HepG2 (cell line): ENCODE results near the gene SDR39U1. TPM values are rescaled to one million over a fixed set of nuclear protein-coding genes. Genes with fewer than 3 reads are reported as not detected.

ENCODE experiments used
- ATF1 ChIP-seq: IDR thresholded peaks from 2 replicates; pipeline ENCODE4 v1.6.1; 2016; ENCODE audit warnings: mild to moderate bottlenecking, control low read depth
- DBP ChIP-seq: sonication (generic); formaldehyde crosslinking; IDR thresholded peaks from 2 replicates; pipeline ENCODE4 v1.4.0; 2020; ENCODE audit warnings: missing genetic modification reagents; ENCODE audit errors: not compliant biosample characterization
- DMTF1 ChIP-seq: sonication (generic); formaldehyde crosslinking; IDR thresholded peaks from 2 replicates; pipeline ENCODE4 v1.4.0; 2020; ENCODE audit warnings: mild to moderate bottlenecking, missing genetic modification reagents
- FOXJ3 ChIP-seq: sonication (generic); formaldehyde crosslinking; IDR thresholded peaks from 2 replicates; pipeline ENCODE4 v1.4.0; 2020; ENCODE audit warnings: missing genetic modification reagents, mild to moderate bottlenecking, borderline replicate concordance
- FOXK1 ChIP-seq: sonication (generic); formaldehyde crosslinking; IDR thresholded peaks from 2 replicates; pipeline ENCODE4 v1.4.0; 2020; ENCODE audit warnings: low read depth, missing genetic modification reagents, borderline replicate concordance
- IRF2 ChIP-seq: IDR thresholded peaks from 2 replicates; pipeline ENCODE4 v1.6.1; 2018; ENCODE audit warnings: missing genetic modification reagents, missing compliant biosample characterization
- PAXIP1 ChIP-seq: sonication (generic); formaldehyde crosslinking; conservative IDR thresholded peaks from 2 replicates; pipeline ENCODE4 v1.4.0; 2020; ENCODE audit warnings: mild to moderate bottlenecking, missing genetic modification reagents, moderate library complexity
- PCBP1 ChIP-seq: fragments of 200-400 bp; formaldehyde crosslinking; IDR thresholded peaks from 2 replicates; pipeline ENCODE4 v1.6.1; 2017; ENCODE audit warnings: mild to moderate bottlenecking, low read depth, low read length, borderline replicate concordance
- TAF15 ChIP-seq: fragments of 200-400 bp; formaldehyde crosslinking; IDR thresholded peaks from one replicate; pipeline ENCODE4 v1.6.1; 2018; ENCODE audit warnings: mild to moderate bottlenecking, low read depth, low read length; ENCODE audit not compliant: poor library complexity, severe bottlenecking
- ZMYM4 ChIP-seq: sonication (generic); formaldehyde crosslinking; IDR thresholded peaks from 2 replicates; pipeline ENCODE4 v1.8.1; 2023; ENCODE audit warnings: mild to moderate bottlenecking, missing genetic modification reagents
- ZNF337 ChIP-seq: sonication (generic); formaldehyde crosslinking; IDR thresholded peaks from 2 replicates; pipeline ENCODE4 v1.5.1; 2020; ENCODE audit warnings: missing genetic modification reagents, low read depth, mild to moderate bottlenecking, borderline replicate concordance
- ZNF512B ChIP-seq: sonication (generic); formaldehyde crosslinking; IDR thresholded peaks from 2 replicates; pipeline ENCODE4 v1.5.1; 2020; ENCODE audit warnings: missing genetic modification reagents, mild to moderate bottlenecking, borderline replicate concordance
- ZNF766 ChIP-seq: sonication (generic); formaldehyde crosslinking; IDR thresholded peaks from 2 replicates; pipeline ENCODE4 v1.5.0; 2020; ENCODE audit warnings: missing genetic modification reagents, borderline replicate concordance
- ZSCAN30 ChIP-seq: sonication (generic); formaldehyde crosslinking; IDR thresholded peaks from 2 replicates; pipeline ENCODE4 v1.5.0; 2020; ENCODE audit warnings: mild to moderate bottlenecking, missing genetic modification reagents
- polyA plus RNA-seq, 8 experiments: library from polyadenylated mRNA; depleted of rRNA in 3 of 8; stranded (reverse) in 7 of 8; unstranded in 1 of 8; fragments of >200 nt; fragmentation: Illumina TruSeq in 4 of 8; extraction: Trizol in 4 of 8; gene quantifications; 2 replicates each; pipeline versions ENCODE4 v1.2.1 to v1.2.3, GENCODE V29; 2011 to 2016; ENCODE audit warnings: low read depth in 4 of 8, missing spikeins in 1 of 8, mixed read lengths in 1 of 8; ENCODE audit not compliant: insufficient read depth in 1 of 8
- total RNA-seq, 5 experiments: library from RNA; depleted of rRNA; stranded (reverse); fragments of >200 nt; fragmentation: Illumina TruSeq; extraction: Trizol; gene quantifications; 2 replicates each; pipeline ENCODE4 v1.2.3, GENCODE V29; 2016; ENCODE audit warnings: low read depth in 1 of 5
- TF ChIP-seq, protein P1 (sequence below): sonication (generic); formaldehyde crosslinking; IDR thresholded peaks from 2 replicates; pipeline ENCODE4 v1.4.0; 2020; ENCODE audit warnings: missing genetic modification reagents

SDR39U1 gene
- total and polyA plus RNA-seq, 2 of the 13 experiments (the other 11 are each of a cell fraction or from before 2014, with no cell fraction given): 34.4 to 129 TPM

- TF ChIP-seq, protein P1, sequence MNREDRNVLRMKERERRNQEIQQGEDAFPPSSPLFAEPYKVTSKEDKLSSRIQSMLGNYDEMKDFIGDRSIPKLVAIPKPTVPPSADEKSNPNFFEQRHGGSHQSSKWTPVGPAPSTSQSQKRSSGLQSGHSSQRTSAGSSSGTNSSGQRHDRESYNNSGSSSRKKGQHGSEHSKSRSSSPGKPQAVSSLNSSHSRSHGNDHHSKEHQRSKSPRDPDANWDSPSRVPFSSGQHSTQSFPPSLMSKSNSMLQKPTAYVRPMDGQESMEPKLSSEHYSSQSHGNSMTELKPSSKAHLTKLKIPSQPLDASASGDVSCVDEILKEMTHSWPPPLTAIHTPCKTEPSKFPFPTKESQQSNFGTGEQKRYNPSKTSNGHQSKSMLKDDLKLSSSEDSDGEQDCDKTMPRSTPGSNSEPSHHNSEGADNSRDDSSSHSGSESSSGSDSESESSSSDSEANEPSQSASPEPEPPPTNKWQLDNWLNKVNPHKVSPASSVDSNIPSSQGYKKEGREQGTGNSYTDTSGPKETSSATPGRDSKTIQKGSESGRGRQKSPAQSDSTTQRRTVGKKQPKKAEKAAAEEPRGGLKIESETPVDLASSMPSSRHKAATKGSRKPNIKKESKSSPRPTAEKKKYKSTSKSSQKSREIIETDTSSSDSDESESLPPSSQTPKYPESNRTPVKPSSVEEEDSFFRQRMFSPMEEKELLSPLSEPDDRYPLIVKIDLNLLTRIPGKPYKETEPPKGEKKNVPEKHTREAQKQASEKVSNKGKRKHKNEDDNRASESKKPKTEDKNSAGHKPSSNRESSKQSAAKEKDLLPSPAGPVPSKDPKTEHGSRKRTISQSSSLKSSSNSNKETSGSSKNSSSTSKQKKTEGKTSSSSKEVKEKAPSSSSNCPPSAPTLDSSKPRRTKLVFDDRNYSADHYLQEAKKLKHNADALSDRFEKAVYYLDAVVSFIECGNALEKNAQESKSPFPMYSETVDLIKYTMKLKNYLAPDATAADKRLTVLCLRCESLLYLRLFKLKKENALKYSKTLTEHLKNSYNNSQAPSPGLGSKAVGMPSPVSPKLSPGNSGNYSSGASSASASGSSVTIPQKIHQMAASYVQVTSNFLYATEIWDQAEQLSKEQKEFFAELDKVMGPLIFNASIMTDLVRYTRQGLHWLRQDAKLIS (CRISPR knock-in tag): no peak
- TF ChIP-seq IRF2 (CRISPR knock-in tag): 0 out of 2 replicates have a peak, but pooled peaks have one; percentile 71
- no peak; the same call in 1 of the 2 replicates for TF ChIP-seq ZNF512B (CRISPR knock-in tag)
- 0 out of 2 replicates have a peak, but pooled peaks have one; percentile 46 for TF ChIP-seq FOXK1 (CRISPR knock-in tag)
- TF ChIP-seq ZMYM4 (CRISPR knock-in tag): peak; percentile 73
- no peak for TF ChIP-seq DMTF1 (CRISPR knock-in tag)
- TF ChIP-seq ZNF766 (CRISPR knock-in tag): no peak
- no peak for TF ChIP-seq ZNF337 (CRISPR knock-in tag)
- TF ChIP-seq DBP: no peak
- TF ChIP-seq PCBP1: no peak
- no peak for TF ChIP-seq ZSCAN30 (CRISPR knock-in tag)
- no peak for TF ChIP-seq ATF1 (CRISPR knock-in tag)
- TF ChIP-seq FOXJ3 (CRISPR knock-in tag): no peak
- TF ChIP-seq PAXIP1 (CRISPR knock-in tag): peak; percentile 97
- TF ChIP-seq TAF15: no peak
These were observed 15.6 kb downstream of the SDR39U1 start (continued) for GRCh38 chr14:24426912-24427536.
